HFFc6 (cell line): ENCODE results near the gene TMOD1. TPM values are rescaled to one million over a fixed set of nuclear protein-coding genes. Genes with fewer than 3 reads are reported as not detected.

Source experiments
- DNase-seq: peaks from one replicate; pipeline ENCODE4 v3.0.0-alpha.2; 2018
- H3K27ac Mint-ChIP-seq: 2 replicates; pipeline ENCODE4 v1.8.0; 2020; ENCODE audit warnings: mild to moderate bottlenecking, mixed read lengths
- H3K27me3 Mint-ChIP-seq: 2 replicates; pipeline ENCODE4 v1.8.0; 2021; ENCODE audit warnings: mild to moderate bottlenecking, moderate library complexity, mixed read lengths; ENCODE audit not compliant: insufficient read depth
- H3K36me3 Mint-ChIP-seq: 2 replicates; pipeline ENCODE4 v1.8.0; 2021; ENCODE audit warnings: low read depth, mixed read lengths
- H3K4me1 Mint-ChIP-seq: 2 replicates; pipeline ENCODE4 v1.8.0; 2020; ENCODE audit warnings: low read depth, mixed read lengths
- H3K4me3 Mint-ChIP-seq: 2 replicates; pipeline ENCODE4 v1.8.0; 2020; ENCODE audit warnings: mild to moderate bottlenecking, moderate library complexity, mixed read lengths
- H3K9me3 Mint-ChIP-seq: 2 replicates; pipeline ENCODE4 v1.8.0; 2020; ENCODE audit warnings: mild to moderate bottlenecking, mixed read lengths
- total RNA-seq, 6 experiments: library from RNA; stranded (reverse); fragmentation: NEBNext Ultra II Directional; extraction: Animal tissue kit (Norgen Biotek cat#: 25700); gene quantifications; 2 replicates in 1 of 6; 3 replicates in 5 of 6; pipeline ENCODE4 v1.2.3, GENCODE V29; 2021
- TF ChIP-seq, protein P1 (sequence below): fragments of 200-600 bp; sonication (generic); IDR thresholded peaks from 2 replicates; pipeline ENCODE4 v1.5.0; 2021; ENCODE audit warnings: antibody characterized with exemption, mild to moderate bottlenecking

The TMOD1 gene
- total RNA-seq, 6 experiments from 2014 or later = 0.14 to 0.60 (median 0.57) TPM

GRCh38 chr9:97468658-97469448, 32.6 kb upstream of the TMOD1 start:
- Mint-ChIP-seq H3K4me1 (peaks cover 1% of the 10 kb centered on the region; the same call in 1 of the 2 replicates), H3K9me3 (no peaks in the 10 kb centered on the region), H3K4me3 (no peak overlapping the region), H3K27me3 (no peaks in the 10 kb centered on the region; the same call in 1 of the 2 replicates), H3K27ac (no peak overlapping the region), H3K36me3 (peaks cover 3% of the 10 kb centered on the region; the same call in 1 of the 2 replicates)
- TF ChIP-seq, protein P1, sequence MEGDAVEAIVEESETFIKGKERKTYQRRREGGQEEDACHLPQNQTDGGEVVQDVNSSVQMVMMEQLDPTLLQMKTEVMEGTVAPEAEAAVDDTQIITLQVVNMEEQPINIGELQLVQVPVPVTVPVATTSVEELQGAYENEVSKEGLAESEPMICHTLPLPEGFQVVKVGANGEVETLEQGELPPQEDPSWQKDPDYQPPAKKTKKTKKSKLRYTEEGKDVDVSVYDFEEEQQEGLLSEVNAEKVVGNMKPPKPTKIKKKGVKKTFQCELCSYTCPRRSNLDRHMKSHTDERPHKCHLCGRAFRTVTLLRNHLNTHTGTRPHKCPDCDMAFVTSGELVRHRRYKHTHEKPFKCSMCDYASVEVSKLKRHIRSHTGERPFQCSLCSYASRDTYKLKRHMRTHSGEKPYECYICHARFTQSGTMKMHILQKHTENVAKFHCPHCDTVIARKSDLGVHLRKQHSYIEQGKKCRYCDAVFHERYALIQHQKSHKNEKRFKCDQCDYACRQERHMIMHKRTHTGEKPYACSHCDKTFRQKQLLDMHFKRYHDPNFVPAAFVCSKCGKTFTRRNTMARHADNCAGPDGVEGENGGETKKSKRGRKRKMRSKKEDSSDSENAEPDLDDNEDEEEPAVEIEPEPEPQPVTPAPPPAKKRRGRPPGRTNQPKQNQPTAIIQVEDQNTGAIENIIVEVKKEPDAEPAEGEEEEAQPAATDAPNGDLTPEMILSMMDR = peak; percentile 84
- peak; percentile 60 for DNase-seq

DNA sequence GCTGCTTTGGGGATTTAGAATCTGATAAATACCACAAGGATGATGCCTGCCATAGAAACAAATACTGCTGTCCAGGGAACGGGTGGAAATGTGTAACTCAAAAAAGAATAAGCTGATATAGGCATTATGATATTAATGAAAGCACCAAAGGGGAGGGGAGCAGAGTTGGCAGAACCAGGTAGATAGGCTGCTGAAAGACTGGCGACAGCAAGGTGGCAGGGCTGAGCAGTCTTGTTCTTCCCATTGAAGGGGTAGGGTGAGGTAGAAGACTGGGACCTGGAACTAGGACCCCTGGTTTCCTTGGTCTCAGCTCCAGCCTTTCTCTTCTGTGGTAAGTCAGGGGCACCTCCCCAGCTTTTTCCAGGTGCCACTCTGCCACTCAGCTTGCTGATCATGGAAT, 31.4 kb upstream of the TMOD1 start:
- TF ChIP-seq, protein P1 = peak; percentile 36
- Mint-ChIP-seq H3K4me1 (peaks cover 13% of the 10 kb centered on the region), H3K27me3 (no peaks in the 10 kb centered on the region; the same call in 1 of the 2 replicates), H3K27ac (no peak overlapping the region), H3K4me3 (no peak overlapping the region), H3K9me3 (no peaks in the 10 kb centered on the region), H3K36me3 (peaks cover 3% of the 10 kb centered on the region; the same call in 1 of the 2 replicates)
- no peak for DNase-seq

- Mint-ChIP-seq H3K4me3 (no peak overlapping the region), H3K27me3 (no peaks in the 10 kb centered on the region), H3K27ac (no peak overlapping the region), H3K9me3 (no peaks in the 10 kb centered on the region), H3K4me1 (peaks cover 17% of the 10 kb centered on the region), H3K36me3 (peaks cover 3% of the 10 kb centered on the region; the same call in 1 of the 2 replicates)
- no peak for DNase-seq
- TF ChIP-seq, protein P1 = no peak
Measured at GRCh38 chr9:97473717-97474116, 27.7 kb upstream of the TMOD1 start.

DNA sequence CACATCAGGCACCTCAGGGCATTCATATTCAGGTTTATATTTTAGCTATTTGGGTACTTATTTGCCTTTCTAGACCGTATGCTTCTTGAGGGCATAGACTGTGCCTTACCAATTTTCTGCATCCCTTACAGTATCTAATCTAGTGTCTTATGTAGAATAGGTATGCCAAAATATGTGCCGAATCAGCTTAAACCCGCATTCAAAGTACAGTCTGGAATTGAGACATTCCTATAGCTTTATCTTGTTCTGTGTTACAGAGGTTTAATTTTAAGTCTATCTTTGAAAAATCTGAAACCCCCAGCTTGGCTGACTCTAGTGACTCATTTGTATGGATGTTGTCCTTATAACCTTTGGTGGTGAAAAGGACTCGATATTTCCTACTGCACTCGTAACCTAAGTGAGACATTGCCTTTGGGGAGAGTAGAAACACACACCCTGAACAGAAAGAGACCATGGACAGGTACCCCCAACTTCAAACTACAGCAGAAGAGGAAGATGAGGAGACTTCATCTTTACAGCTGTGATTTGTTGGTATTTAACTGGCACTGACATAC, 27.0 kb upstream of the TMOD1 start:
- H3K36me3 Mint-ChIP-seq = peaks cover 3% of the 10 kb centered on the region; the same call in 1 of the 2 replicates
- H3K27ac Mint-ChIP-seq = peak overlapping the region; percentile 25
- no peak overlapping the region for H3K4me3 Mint-ChIP-seq
- TF ChIP-seq, protein P1 = no peak
- H3K4me1 Mint-ChIP-seq = peaks cover 17% of the 10 kb centered on the region
- peak; percentile 39 for DNase-seq
- H3K9me3 Mint-ChIP-seq = no peaks in the 10 kb centered on the region
- no peaks in the 10 kb centered on the region for H3K27me3 Mint-ChIP-seq

DNA sequence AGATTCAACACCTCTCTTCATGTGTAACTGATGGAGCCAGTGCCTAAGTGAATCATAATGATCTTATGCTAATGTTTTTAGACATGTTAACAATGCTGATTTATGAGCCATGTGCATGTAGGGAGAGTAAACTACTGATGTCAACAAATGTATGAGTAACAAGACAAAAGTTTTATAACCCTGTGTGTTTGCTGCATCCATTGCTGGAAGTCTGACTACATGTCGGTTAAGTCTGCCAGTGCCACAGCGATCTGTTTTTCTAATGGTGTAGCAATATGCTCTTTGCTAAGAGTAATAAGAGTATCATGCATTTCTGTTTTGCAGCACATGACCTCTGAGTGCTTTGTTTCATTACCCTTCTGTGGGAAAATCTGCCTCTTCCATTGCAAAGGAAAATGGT, 26.4 kb upstream of the TMOD1 start:
- Mint-ChIP-seq H3K4me3 (no peak overlapping the region), H3K9me3 (no peaks in the 10 kb centered on the region), H3K27me3 (no peaks in the 10 kb centered on the region), H3K4me1 (peaks cover 17% of the 10 kb centered on the region), H3K36me3 (peaks cover 3% of the 10 kb centered on the region; the same call in 1 of the 2 replicates), H3K27ac (peak overlapping the region; percentile 25)
- peak; percentile 74 for DNase-seq
- TF ChIP-seq, protein P1 = no peak
